HG03521 (cell line): ENCODE measurements around the gene VRK3.

Experiments
- ATAC-seq: cut with Tn5 transposase; IDR thresholded peaks from one replicate; pipeline ENCODE4 v1.9.1; 2021; ENCODE audit warnings: mild to moderate bottlenecking, moderate library complexity; ENCODE audit not compliant: unreplicated experiment

Gene VRK3

DNA sequence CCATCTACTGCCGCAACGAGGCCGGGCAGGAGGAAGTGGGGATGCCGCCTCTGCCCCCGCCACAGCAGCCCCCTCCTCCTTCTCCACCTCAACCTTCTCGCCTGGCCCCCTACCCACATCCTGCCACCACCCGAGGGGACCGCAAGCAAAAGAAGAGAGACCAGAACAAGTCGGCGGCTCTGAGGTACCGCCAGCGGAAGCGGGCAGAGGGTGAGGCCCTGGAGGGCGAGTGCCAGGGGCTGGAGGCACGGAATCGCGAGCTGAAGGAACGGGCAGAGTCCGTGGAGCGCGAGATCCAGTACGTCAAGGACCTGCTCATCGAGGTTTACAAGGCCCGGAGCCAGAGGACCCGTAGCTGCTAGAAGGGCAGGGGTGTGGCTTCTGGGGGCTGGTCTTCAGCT is 92.4 kb downstream of the VRK3 start:
- no peak for ATAC-seq

DNA sequence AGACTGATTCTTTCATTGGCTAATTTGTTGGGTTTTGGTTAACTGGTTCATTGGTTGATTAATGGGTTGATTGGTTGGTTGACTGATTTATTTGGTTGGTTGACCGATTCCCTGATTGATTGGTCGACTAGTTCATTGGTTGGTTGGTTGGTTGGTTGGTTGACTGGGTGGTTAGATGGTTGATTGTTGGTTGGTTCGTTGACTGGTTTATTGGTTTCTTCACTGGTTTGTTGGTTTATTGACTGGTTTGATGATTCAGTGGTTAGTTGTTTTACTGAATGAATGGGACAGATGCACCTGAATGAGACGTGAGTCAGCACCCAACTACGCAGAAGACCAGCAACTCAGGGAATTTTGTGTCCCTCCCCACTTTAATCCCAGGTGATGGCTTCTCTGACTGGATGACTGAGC is 93.1 kb downstream of the VRK3 start:
- no peak for ATAC-seq

DNA sequence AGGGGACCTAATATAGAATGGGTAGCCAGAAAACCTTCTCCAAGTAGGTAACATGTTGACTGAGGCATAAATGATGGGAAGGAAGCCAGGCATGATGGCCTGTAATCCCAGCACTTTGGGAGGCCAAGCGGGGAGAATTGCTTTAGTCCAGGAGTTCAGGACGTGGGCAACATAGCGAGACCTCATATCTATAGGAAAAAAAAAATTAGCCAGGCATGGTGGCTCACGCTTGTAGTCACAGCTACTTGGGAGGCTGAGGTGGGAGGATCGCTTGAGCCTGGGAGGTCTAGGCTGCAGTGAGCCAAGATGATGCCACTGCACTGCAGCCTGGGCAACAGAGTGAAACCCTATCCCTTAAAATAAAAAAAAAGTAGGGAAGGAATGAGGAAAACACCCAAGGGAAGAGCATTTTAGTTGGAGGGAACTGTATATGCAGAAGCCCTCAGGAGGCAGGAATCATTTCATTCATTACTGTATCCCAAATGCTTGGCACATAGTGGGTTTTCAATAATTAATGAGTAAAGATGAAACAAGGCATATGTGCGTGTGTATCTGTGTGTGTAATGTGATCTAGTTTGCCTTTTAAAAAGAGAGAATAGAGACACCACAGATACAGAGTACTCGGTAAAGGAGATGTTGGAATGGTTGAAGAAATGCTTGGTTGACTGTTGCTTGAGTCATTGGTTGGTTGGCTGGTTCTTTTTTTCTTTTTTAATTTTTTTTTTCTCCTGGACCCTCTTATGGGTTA is 93.7 kb downstream of the VRK3 start:
- no peak for ATAC-seq

DNA sequence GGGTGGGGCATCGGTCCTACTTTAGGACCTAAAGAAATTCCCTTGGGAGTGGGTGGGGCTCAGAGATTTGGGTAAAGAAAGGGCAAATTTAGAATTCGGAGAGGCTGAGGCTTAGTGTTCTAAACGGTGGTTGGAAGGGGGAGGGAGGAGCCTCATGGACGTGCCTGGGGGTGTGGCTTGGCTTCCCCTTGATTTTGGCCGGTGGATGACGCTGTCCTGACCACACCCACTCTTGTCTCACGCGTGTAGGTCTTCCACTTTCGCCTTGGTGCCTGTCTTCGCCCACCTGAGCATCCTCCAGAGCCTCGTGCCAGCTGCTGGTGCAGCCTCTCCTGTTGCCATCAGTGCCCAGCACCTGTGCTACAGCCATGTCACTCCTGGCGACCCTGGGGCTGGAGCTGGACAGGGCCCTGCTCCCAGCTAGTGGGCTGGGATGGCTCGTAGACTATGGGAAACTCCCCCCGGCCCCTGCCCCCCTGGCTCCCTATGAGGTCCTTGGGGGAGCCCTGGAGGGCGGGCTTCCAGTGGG is 94.6 kb downstream of the VRK3 start:
- ATAC-seq, result no peak

DNA sequence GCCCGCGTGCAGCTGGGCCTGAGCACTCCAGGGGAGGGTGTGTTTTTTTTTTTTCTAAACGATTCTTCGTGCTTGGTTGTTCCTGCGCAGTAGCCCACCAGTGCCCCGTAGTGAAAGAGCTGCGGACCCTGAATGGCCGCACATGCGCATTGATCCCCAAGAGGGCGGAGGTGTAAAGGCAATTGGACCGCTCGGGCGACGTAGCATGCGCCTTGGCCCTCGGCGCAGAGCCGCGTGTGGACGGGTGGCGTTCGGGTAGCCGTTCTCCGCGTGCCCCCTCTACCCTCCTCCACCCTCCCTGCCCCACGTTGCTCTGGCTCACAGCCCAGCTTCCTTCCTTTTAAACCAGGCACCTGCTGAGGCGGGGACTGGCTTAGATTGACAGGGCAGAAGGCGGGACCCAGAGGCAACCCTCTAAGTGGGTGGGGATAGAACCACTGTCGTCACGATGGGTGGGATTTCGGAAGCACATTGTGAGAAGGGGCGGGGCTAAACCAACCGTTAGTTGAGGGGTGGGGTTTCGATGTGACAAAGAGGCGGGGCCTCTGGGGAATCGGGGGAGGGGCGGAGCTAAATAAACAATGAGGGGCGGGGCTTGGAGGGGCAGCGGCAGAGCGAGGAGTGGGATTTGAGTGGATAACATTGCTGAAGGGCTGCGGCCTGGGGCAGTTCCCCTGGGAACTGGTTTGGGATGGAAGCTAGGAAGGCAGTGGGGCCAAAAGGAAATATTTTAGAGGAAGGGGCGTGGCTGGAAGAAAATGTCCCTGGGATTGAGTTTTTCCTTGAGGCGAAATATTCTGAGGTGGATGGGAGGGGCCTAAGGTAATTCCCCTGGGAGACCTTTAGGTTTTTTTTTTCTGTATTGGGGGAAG is 95.3 kb downstream of the VRK3 start:
- peak; percentile 66 for ATAC-seq

DNA sequence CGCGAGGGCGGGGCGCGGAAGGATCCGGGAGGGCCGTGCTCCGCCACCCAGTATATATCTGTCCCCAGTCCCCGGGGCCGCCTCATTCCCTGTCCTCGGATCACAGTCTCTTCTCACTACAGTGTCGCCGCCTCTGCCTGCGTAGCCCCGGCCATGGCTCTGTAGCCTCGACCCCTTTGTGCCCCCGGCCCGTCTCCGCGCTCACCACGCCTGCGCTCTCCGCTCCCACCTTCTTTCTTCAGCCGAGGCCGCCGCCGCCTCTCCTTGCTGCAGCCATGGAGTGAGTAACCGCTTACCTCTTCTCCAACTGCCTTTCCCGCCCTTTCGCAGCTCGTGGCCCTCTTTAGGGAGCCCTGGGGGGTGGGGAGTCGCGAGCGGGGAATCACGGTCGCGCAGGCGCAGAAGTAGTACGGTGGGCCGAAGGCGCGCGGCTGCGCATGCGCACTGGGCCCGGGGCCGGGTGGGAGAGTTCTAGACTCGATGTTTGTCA is 96.0 kb downstream of the VRK3 start, which contains the start of the genes ATF5 and NUP62:
Gene ATF5 (plus strand): TSS at position 85 of the 490 bp plus-strand sequence. CDS start 1,646 bp downstream, outside the sequence.
Gene NUP62 (minus strand): TSS at position 384 of the 490 bp plus-strand sequence. CDS start 19,697 bp downstream, outside the sequence.
- peak; percentile 39 for ATAC-seq

DNA sequence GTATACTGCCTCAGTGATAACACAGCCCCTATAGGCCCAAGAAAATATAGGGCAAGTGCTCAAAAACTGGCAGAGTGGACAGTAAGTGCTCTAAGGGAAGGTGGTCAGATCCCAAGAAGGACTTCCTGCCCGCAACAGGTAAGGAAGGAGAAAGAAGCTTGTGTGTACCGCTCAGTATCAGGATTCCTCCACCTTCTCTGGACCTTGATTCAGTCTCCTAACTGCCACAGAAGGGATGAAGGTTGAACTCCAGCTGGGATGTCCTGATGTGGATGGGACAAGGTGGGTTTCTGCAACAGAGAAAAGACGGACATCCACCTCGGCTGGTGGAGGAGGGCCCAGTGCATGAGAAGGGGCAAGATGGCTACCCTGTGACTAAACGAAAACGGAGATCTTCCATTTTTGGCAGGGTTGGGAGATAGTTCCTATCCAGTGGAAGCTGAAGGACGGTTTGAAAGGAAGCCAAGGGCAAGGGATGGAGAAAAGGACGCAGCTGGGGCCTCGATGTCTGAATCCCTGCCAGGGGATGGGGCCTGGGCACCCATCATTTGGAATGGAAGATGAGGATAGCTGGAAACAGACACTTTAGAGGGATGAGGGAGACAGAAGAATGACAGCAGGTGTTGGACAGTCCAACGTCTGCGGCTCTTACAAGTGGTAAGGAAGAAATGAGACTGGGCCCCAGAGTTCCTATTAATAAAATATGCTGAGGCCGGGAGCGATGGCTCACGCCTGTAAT is 97.5 kb downstream of the VRK3 start:
- no peak for ATAC-seq

DNA sequence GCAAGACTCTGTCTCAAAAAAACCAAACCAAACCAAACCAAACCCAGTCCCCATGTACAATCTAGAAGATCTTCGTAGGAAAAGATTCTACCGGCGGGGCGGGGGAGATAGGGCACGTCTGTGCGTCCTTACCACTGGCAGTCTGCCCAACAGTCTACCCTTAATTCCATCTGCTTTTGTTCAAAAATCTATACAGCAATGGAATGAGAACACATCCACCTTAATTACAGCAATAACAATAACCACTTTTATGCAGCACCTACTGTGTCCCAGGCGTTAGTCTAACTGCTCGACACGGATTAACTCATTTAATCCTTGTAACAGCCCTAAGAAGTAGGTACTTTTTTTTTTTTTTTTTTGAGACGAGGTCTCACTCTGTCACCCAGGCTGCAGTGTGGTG is 98.7 kb downstream of the VRK3 start:
- no peak for ATAC-seq
